Coronary artery (tissue), 2 donors: ENCODE results near the gene TEDC2.

Experiments
- DNase-seq: peaks from one replicate; pipeline ENCODE4 v3.0.0-alpha.2; 2017; ENCODE audit warnings: low spot score
- H3K27ac ChIP-seq, 2 donors: fragments of 200-600 bp; sonication (generic); one replicate each; pipeline ENCODE4 v1.5.1; 2016 to 2019
- H3K4me3 ChIP-seq: fragments of 200-600 bp; sonication (generic); 2 replicates; pipeline ENCODE4 v1.5.1; 2016; ENCODE audit warnings: mild to moderate bottlenecking, moderate library complexity
- TF ChIP-seq, protein P1 (sequence below): fragments of 200-600 bp; sonication (generic); IDR thresholded peaks from one replicate; pipeline ENCODE4 v1.5.1; 2019; ENCODE audit warnings: antibody characterized with exemption

The TEDC2 gene

DNA sequence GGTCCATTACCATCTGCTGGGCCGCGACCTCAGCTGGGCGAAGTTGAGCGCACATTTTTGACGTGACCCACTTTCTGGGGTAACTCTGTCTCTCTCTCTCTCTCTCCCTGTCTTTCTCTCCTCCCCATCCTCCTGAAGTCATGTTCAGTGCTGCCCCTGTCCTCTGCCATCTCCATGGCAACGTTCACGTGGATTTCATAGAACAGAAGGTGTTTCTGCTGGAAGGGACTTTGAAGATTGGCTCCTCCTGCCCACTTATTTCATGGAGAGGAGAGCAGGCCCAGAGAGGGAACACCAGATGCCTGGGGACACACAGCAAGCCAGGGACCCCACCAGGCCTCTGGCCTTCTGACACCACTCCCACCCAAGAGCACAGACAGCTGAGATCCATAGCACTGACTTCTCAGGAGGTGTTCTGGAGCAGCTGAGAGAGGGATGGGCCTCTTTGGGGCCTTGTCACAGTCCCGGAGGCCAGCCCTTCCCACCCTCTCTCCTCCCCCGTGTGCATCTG, 34.8 kb upstream of the TEDC2 start:
- TF ChIP-seq, protein P1, sequence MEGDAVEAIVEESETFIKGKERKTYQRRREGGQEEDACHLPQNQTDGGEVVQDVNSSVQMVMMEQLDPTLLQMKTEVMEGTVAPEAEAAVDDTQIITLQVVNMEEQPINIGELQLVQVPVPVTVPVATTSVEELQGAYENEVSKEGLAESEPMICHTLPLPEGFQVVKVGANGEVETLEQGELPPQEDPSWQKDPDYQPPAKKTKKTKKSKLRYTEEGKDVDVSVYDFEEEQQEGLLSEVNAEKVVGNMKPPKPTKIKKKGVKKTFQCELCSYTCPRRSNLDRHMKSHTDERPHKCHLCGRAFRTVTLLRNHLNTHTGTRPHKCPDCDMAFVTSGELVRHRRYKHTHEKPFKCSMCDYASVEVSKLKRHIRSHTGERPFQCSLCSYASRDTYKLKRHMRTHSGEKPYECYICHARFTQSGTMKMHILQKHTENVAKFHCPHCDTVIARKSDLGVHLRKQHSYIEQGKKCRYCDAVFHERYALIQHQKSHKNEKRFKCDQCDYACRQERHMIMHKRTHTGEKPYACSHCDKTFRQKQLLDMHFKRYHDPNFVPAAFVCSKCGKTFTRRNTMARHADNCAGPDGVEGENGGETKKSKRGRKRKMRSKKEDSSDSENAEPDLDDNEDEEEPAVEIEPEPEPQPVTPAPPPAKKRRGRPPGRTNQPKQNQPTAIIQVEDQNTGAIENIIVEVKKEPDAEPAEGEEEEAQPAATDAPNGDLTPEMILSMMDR, result no peak
- no peak overlapping the region for H3K4me3 ChIP-seq
- no peak overlapping the region for H3K27ac ChIP-seq
- no peak for DNase-seq

DNA sequence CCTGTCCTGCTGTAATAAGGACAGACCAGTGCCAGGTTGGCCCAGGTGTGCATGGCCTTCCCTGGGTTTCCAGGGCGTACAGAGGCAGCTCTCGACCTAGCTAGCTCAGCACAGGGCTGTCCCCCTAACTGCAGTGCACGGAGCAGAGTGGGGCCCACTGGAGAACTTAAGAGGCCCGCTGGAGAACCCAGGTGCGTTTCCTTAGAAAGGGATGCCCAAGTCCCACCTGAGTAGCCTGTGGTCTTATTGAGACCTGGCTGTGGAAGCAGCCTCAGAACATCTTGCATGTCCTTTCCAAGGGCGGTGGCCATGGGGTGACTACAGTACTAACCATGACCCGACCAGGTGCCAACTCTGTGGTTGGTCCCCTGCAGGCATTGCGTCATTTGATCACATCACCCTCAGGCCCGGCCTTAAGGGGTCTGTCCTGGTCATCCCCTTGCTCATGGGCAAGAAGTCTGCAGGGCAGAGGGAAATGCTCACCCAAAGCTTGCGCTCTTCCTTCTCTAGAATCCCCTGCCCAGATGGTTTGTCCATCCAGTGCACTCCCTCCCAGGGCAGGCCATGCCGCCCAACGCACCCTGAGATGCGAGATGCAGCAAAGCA, 34.0 kb upstream of the TEDC2 start:
- TF ChIP-seq, protein P1, result no peak
- Histone ChIP-seq H3K4me3 (no peak overlapping the region), H3K27ac (no peak overlapping the region)
- DNase-seq, result no peak

DNA sequence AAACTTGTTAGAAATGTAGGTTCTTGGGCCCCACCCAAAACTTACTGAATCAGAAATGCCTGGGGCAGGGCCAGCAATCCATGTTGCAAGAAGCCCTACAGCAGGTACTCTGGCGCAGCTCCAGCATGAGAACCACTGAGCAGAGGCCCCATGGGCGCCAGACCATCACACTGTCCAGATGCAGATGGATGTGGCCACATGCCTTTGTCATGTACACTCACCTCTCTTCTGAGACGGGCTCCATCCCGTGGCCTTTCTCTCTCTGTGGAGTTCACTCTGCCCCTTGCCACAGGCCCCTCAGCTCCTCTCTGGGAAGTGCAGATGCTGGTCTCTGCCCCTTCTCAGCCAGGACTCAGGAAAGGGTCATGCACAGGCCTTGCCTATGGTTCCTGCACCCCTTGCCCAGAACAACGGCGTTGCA, 33.0 kb upstream of the TEDC2 start:
- DNase-seq, result no peak
- H3K27ac ChIP-seq, result no peak overlapping the region
- H3K4me3 ChIP-seq, result no peak overlapping the region
- TF ChIP-seq, protein P1, result no peak

DNA sequence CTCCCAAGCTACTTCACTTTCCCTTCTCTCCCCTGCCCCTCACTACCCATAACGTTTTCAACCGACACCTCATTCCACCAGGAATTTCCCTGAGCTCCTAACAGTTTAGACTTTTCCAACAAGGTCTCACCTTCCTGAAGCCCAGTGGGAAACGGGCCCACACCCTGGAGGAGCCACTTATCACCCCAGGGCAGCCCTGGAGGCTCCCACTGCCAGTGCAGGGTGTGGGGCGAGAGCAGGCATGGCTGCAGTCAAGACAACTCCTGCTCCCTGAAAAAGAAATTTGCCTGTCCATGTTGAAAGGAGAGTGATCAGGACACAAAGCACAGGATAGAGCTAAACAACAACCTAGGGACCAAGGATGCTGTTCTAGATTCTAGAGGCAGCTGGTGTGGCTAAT, 32.4 kb upstream of the TEDC2 start:
- no peak for DNase-seq
- TF ChIP-seq, protein P1, result no peak
- Histone ChIP-seq H3K4me3 (no peak overlapping the region), H3K27ac (no peak overlapping the region)

DNA sequence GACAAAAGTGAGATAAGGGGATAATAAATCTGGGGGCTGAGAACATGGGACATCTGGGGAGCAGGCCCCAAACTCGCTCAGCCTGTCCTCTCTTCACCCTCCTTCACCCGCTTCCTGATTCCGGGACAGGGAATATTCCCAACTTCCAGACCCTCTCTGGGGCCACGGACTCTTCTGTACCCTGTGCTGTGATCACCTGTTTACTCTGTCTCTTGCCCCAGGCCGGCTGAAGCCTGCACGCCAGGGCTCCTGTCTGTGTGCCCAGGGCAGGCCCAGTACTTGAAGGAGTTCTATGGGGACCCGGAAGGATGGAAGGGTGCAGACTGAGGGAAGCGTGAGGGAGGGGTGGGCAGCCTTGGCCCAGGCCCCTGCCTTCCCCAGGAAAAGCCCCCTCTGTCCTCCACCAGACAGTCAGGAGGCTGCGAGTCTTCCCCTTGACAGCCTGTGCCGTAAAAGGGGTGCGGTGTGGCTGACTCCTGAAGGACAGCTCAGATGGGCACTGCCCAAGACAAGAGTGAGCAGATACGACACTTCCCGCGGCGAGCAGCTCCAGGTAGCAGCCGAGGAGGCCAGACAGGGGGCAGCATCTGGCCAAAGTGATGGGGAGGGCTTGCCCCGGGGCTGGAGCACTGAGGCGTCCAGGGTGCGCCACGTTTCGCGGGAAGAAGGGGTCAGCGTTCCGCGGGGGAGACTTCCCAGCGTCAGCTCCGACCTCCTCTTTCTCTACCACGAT, 31.7 kb upstream of the TEDC2 start:
- no peak for DNase-seq
- peak overlapping the region; percentile 89 for H3K4me3 ChIP-seq
- TF ChIP-seq, protein P1, result no peak
- H3K27ac ChIP-seq, result peak overlapping the region; percentile 52 to 76

DNA sequence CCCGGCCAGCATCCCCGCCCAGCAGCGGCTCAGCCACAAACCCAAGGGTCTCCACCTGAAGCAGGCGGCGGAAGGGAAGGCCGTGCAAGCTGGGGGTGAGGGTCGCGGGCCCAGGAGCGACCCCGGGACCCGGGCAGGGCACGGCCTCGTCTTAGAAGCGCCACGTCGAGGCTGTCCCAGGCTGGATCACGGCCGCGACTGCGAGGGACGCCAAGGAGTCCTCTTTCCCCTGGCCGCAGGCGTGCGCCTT, 31.2 kb upstream of the TEDC2 start:
- peak overlapping the region; percentile 52 to 76 for H3K27ac ChIP-seq
- TF ChIP-seq, protein P1, result no peak
- no peak for DNase-seq
- H3K4me3 ChIP-seq, result peak overlapping the region; percentile 89
